ENCODE measurements around the gene SLC1A7.

- TF ChIP-seq CTCF (IDR thresholded peaks at IDR 0.05): no peak
- TF ChIP-seq POLR2AphosphoS5 (IDR thresholded peaks at IDR 0.05; ENCODE audit: insufficient read depth in 1 of 2, low read depth in 1 of 2): no peak
Measured at GRCh38 chr1:53087332-53088285, 54.8 kb downstream of the SLC1A7 start.
